ENCODE data around the gene ESF1.

GRCh38 chr20:13685623-13686022 lies 99.1 kb downstream of the ESF1 start:
- no peak for TF ChIP-seq SUZ12 (IDR thresholded peaks at IDR 0.05; ENCODE audit: extremely low read depth, insufficient read depth, insufficient read length)
- no peak for TF ChIP-seq YY1 (IDR thresholded peaks at IDR 0.05; ENCODE audit: insufficient read depth, insufficient read length)
